DND-41 (cell line): ENCODE measurements around the gene CYFIP2.

Source experiments
- ATAC-seq: fragments of 200-7000 bp; cut with Tn5 transposase; 3 replicates; pipeline ENCODE4 v1.9.1; 2021; ENCODE audit warnings: low read depth; ENCODE audit not compliant: insufficient read depth
- DNase-seq: peaks from one replicate; pipeline ENCODE4 v3.0.0-alpha.2; 2020
- H2AFZ ChIP-seq: 2 replicates; pipeline ENCODE4 v1.6.0; 2012; ENCODE audit warnings: low read depth, low read length
- H3K27ac ChIP-seq: 2 replicates; pipeline ENCODE4 v1.5.1; 2012; ENCODE audit warnings: low read length, inconsistent platforms
- H3K27me3 ChIP-seq: fragments of 200-600 bp; sonication (generic); 2 replicates; pipeline ENCODE4 v1.6.0; 2012; ENCODE audit warnings: low read length, mild to moderate bottlenecking, inconsistent platforms; ENCODE audit not compliant: insufficient read depth, poor library complexity
- H3K36me3 ChIP-seq: 2 replicates; pipeline ENCODE4 v1.5.1; 2012; ENCODE audit warnings: low read length, inconsistent platforms; ENCODE audit not compliant: insufficient read depth
- H3K4me1 ChIP-seq: 2 replicates; pipeline ENCODE4 v1.5.1; 2012; ENCODE audit warnings: mild to moderate bottlenecking, low read length; ENCODE audit not compliant: insufficient read depth
- H3K4me2 ChIP-seq: 2 replicates; pipeline ENCODE4 v1.6.0; 2012; ENCODE audit warnings: mild to moderate bottlenecking, moderate library complexity, low read length, inconsistent platforms; ENCODE audit not compliant: insufficient read depth
- H3K4me3 ChIP-seq, 2 experiments: fragments of 200-600 bp in 1 of 2; shearing (Covaris generic) in 1 of 2; 2 replicates each; pipeline ENCODE4 v1.5.1; 2012 to 2016; ENCODE audit warnings: inconsistent platforms in 2 of 2, low read length in 2 of 2, mild to moderate bottlenecking in 2 of 2, low read depth in 1 of 2, moderate library complexity in 1 of 2
- H3K79me2 ChIP-seq: 2 replicates; pipeline ENCODE4 v1.6.0; 2012; ENCODE audit warnings: low read length, inconsistent platforms; ENCODE audit not compliant: insufficient read depth
- H3K9ac ChIP-seq: 2 replicates; pipeline ENCODE4 v1.6.0; 2012; ENCODE audit warnings: low read depth, mild to moderate bottlenecking, inconsistent platforms, low read length, moderate library complexity
- H3K9me3 ChIP-seq: 2 replicates; pipeline ENCODE4 v1.5.1; 2012; ENCODE audit warnings: low read length, moderate library complexity, mild to moderate bottlenecking, inconsistent platforms; ENCODE audit not compliant: insufficient read depth, severe bottlenecking
- H4K20me1 ChIP-seq: 2 replicates; pipeline ENCODE4 v1.6.0; 2012; ENCODE audit warnings: low read length; ENCODE audit not compliant: insufficient read depth
- CTCF ChIP-seq: IDR thresholded peaks from 2 replicates; pipeline ENCODE4 v1.5.1; 2012; ENCODE audit warnings: borderline replicate concordance, low read length, moderate library complexity, mild to moderate bottlenecking; ENCODE audit not compliant: poor library complexity, severe bottlenecking; ENCODE audit errors: extremely low read depth
- EZH2 ChIP-seq: IDR thresholded peaks from 3 replicates; pipeline ENCODE4 v1.6.1; 2012; ENCODE audit warnings: borderline replicate concordance, low read depth, mild to moderate bottlenecking, moderate library complexity, low read length, inconsistent platforms; ENCODE audit not compliant: severe bottlenecking

CYFIP2 gene

GRCh38 chr5:157378509-157378908, 112.6 kb downstream of the CYFIP2 start:
- TF ChIP-seq CTCF (peak; percentile 13), EZH2 (no peak)
- peaks cover 99% of the 10 kb centered on the region for H3K36me3 ChIP-seq
- H3K79me2 ChIP-seq, result no peaks in the 10 kb centered on the region
- H3K9ac ChIP-seq, result no peak overlapping the region
- no peak; the same call in 2 of the 3 replicates for ATAC-seq
- no peaks in the 10 kb centered on the region for H3K4me1 ChIP-seq
- H3K4me3 ChIP-seq, result no peak overlapping the region
- H3K27ac ChIP-seq, result no peak overlapping the region
- H3K9me3 ChIP-seq, result no peaks in the 10 kb centered on the region
- no peak overlapping the region for H3K4me2 ChIP-seq
- peaks cover 4% of the 10 kb centered on the region; the same call in 1 of the 2 replicates for H4K20me1 ChIP-seq
- H2AFZ ChIP-seq, result no peak overlapping the region
- H3K27me3 ChIP-seq, result no peaks in the 10 kb centered on the region
- DNase-seq, result no peak

GRCh38 chr5:157379983-157380382, 114.1 kb downstream of the CYFIP2 start:
- H3K4me3 ChIP-seq, result no peak overlapping the region
- H3K9ac ChIP-seq, result no peak overlapping the region
- no peak for TF ChIP-seq CTCF
- TF ChIP-seq EZH2, result no peak
- H3K27me3 ChIP-seq, result no peaks in the 10 kb centered on the region
- H4K20me1 ChIP-seq, result peaks cover 4% of the 10 kb centered on the region; the same call in 1 of the 2 replicates
- no peak overlapping the region for H2AFZ ChIP-seq
- H3K4me2 ChIP-seq, result no peak overlapping the region
- DNase-seq, result no peak
- ATAC-seq, result no peak
- peaks cover 98% of the 10 kb centered on the region for H3K36me3 ChIP-seq
- no peaks in the 10 kb centered on the region for H3K79me2 ChIP-seq
- H3K9me3 ChIP-seq, result no peaks in the 10 kb centered on the region
- no peaks in the 10 kb centered on the region for H3K4me1 ChIP-seq
- H3K27ac ChIP-seq, result no peak overlapping the region

GRCh38 chr5:157381746-157382145, 115.8 kb downstream of the CYFIP2 start:
- Histone ChIP-seq H2AFZ (no peak overlapping the region), H3K79me2 (no peaks in the 10 kb centered on the region), H3K4me1 (no peaks in the 10 kb centered on the region), H3K9ac (no peak overlapping the region), H3K9me3 (no peaks in the 10 kb centered on the region), H3K4me3 (no peak overlapping the region), H3K27ac (no peak overlapping the region), H3K27me3 (no peaks in the 10 kb centered on the region), H4K20me1 (no peaks in the 10 kb centered on the region), H3K36me3 (peaks cover 97% of the 10 kb centered on the region), H3K4me2 (no peak overlapping the region)
- DNase-seq (no peak), ATAC-seq (no peak)
- no peak for TF ChIP-seq CTCF
- no peak for TF ChIP-seq EZH2
